Measurements from ENCODE around the gene PVR.

The PVR gene

GRCh38 chr19:44671400-44671799 is 27.7 kb downstream of the PVR start, which contains the start of gene CEACAM19:
CEACAM19 (plus strand) TSS chr19:44671482; CDS start chr19:44671932, 450 bp downstream.
- no peak for TF ChIP-seq CTCF (IDR thresholded peaks at IDR 0.05; ENCODE audit: borderline replicate concordance, insufficient read depth, low read depth, low read length)
- H3K4me3 ChIP-seq (ENCODE audit: low read depth, low read length): no peak within 1 kb of the TSS

DNA sequence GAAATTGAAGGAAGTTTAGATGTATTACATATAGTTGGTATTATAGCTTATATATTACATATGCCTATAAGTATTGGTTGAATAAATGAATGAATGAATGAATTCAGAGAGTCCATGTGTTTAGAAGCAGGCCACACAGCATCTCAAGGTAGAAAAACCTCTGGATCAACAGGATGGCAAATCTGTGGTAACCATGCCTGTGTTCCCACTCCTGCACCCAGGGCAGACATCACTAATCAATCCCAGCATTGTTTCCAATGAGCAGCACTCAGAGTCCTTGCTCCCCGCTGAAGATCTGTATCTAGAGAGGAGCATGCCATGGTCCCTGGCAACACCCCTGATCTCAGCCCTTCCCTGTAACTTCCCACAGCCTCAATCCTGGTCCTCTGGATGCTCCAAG is 28.5 kb downstream of the PVR start:
- no peak for TF ChIP-seq CTCF (IDR thresholded peaks at IDR 0.05; ENCODE audit: borderline replicate concordance, insufficient read depth, low read depth, low read length)
- H3K4me3 ChIP-seq (ENCODE audit: low read depth, low read length): no peak overlapping the region

- no peak for TF ChIP-seq CTCF (IDR thresholded peaks at IDR 0.05; ENCODE audit: borderline replicate concordance, insufficient read depth, low read depth, low read length)
- no peak overlapping the region for H3K4me3 ChIP-seq (ENCODE audit: low read depth, low read length)
Measured at GRCh38 chr19:44673510-44673909, 29.8 kb downstream of the PVR start.

- TF ChIP-seq CTCF (IDR thresholded peaks at IDR 0.05; ENCODE audit: borderline replicate concordance, insufficient read depth, low read depth, low read length): no peak
- H3K4me3 ChIP-seq (ENCODE audit: low read depth, low read length): no peak overlapping the region
Measured at GRCh38 chr19:44675521-44675920, 31.8 kb downstream of the PVR start.

DNA sequence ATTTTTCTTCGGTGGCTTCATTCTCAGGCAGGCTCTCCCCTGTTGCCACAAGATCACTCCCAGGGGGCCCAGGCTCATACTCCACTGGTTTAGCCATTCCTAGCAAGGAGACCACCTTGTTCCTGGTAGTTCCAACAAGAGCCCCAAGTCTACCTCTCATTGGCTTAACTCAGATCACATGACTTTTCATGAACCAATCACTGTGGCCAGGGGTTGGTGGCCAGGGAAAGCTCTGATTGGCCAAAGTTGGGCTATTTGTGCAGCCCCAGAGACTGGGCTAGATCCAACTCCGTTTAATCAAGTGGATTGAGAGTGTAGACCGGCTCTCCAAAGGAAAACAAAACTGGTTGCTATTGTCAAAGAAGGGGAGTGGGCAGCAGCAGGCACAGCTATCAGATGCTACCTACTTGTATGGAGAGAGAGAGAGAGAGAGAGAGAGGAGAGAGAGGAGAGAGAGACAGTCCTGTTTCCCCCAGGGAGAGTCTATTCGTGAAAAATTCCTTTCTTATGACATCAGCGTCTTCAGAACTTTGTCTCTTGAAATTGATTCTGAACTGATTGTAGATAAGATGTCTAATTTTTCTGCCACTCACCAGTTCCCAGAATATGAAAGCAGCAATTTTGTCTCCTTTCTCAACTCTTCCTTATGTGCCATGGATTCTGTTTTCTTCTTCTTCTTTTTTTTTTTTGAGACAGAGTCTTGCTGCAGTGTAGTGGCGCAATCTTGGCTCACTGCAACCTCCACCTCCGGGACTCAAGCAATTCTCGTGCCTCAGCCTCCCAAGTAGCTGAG is 33.5 kb downstream of the PVR start:
- TF ChIP-seq CTCF (IDR thresholded peaks at IDR 0.05; ENCODE audit: borderline replicate concordance, insufficient read depth, low read depth, low read length): no peak
- no peak overlapping the region for H3K4me3 ChIP-seq (ENCODE audit: low read depth, low read length)

DNA sequence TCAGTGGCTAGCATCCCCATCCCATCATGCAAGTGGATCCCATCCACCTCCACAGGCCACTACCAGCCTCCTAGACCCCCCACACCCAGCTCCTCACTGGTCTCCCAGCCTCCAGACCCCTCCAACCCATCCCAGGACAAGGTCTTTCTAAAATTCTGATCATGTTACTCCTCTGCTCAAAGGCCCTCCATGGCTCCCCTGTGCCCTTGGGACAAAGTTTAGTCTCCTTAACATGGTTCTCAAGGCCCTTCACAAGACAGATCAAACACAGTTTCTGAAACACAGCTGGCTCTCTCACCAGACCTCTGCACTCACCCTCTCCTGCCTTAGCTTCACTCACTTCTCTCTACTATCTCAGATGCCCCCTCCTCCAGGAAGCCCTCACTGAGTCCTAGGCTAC is 36.8 kb downstream of the PVR start:
- no peak for TF ChIP-seq CTCF (IDR thresholded peaks at IDR 0.05; ENCODE audit: borderline replicate concordance, insufficient read depth, low read depth, low read length)

More for the DNA sequence above, 36.8 kb downstream of the PVR start:
- no peak overlapping the region for H3K4me3 ChIP-seq (ENCODE audit: low read depth, low read length)
